ENCODE measurements around the gene CCDC33.

DNA sequence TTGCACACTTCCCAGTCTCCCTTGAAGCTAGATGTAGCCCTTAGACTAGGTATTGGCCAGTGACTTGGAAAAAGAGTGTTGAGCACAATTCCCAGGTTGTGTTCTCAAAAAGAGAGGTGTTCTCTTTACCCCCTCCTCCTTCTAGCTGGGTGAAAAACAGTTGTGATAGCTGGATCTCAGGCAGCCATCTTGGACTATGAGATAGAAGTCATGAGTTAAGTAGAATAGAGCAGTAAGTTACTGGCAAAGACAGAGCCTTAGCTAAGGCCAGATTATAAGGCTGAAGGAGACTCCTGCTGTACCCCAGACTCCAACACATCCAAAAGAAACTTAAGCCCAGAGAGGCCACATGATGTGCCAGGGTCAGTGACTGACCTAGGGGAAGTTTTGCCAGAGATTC, 25.4 kb upstream of the CCDC33 start:
- TF ChIP-seq, protein P1, sequence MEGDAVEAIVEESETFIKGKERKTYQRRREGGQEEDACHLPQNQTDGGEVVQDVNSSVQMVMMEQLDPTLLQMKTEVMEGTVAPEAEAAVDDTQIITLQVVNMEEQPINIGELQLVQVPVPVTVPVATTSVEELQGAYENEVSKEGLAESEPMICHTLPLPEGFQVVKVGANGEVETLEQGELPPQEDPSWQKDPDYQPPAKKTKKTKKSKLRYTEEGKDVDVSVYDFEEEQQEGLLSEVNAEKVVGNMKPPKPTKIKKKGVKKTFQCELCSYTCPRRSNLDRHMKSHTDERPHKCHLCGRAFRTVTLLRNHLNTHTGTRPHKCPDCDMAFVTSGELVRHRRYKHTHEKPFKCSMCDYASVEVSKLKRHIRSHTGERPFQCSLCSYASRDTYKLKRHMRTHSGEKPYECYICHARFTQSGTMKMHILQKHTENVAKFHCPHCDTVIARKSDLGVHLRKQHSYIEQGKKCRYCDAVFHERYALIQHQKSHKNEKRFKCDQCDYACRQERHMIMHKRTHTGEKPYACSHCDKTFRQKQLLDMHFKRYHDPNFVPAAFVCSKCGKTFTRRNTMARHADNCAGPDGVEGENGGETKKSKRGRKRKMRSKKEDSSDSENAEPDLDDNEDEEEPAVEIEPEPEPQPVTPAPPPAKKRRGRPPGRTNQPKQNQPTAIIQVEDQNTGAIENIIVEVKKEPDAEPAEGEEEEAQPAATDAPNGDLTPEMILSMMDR (IDR thresholded peaks at IDR 0.05; ENCODE audit: insufficient read depth, low read length) = no peak
- no peak for TF ChIP-seq POLR2AphosphoS5 (IDR thresholded peaks at IDR 0.05; ENCODE audit: low read depth)
- TF ChIP-seq, protein P2, sequence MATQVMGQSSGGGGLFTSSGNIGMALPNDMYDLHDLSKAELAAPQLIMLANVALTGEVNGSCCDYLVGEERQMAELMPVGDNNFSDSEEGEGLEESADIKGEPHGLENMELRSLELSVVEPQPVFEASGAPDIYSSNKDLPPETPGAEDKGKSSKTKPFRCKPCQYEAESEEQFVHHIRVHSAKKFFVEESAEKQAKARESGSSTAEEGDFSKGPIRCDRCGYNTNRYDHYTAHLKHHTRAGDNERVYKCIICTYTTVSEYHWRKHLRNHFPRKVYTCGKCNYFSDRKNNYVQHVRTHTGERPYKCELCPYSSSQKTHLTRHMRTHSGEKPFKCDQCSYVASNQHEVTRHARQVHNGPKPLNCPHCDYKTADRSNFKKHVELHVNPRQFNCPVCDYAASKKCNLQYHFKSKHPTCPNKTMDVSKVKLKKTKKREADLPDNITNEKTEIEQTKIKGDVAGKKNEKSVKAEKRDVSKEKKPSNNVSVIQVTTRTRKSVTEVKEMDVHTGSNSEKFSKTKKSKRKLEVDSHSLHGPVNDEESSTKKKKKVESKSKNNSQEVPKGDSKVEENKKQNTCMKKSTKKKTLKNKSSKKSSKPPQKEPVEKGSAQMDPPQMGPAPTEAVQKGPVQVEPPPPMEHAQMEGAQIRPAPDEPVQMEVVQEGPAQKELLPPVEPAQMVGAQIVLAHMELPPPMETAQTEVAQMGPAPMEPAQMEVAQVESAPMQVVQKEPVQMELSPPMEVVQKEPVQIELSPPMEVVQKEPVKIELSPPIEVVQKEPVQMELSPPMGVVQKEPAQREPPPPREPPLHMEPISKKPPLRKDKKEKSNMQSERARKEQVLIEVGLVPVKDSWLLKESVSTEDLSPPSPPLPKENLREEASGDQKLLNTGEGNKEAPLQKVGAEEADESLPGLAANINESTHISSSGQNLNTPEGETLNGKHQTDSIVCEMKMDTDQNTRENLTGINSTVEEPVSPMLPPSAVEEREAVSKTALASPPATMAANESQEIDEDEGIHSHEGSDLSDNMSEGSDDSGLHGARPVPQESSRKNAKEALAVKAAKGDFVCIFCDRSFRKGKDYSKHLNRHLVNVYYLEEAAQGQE (IDR thresholded peaks at IDR 0.05; ENCODE audit: insufficient replicate concordance, low read depth) = no peak
- TF ChIP-seq GABPA (IDR thresholded peaks at IDR 0.05; ENCODE audit: low read depth) = no peak
- TF ChIP-seq SPI1 (IDR thresholded peaks at IDR 0.05; ENCODE audit: borderline replicate concordance, low read depth) = no peak

All from HL-60 (cell line).